Measurements from ENCODE around the gene RETREG3. TPM values are rescaled to one million over a fixed set of nuclear protein-coding genes. Genes with fewer than 3 reads are reported as not detected.
A peak's percentile ranks its signal among the peaks of the same experiment; 100 is the strongest.

Gene RETREG3
- total and polyA plus RNA-seq, 2 of the 13 experiments (the other 11 are each of a cell fraction or from before 2014, with no cell fraction given) = 47.0 to 55.8 TPM

DNA sequence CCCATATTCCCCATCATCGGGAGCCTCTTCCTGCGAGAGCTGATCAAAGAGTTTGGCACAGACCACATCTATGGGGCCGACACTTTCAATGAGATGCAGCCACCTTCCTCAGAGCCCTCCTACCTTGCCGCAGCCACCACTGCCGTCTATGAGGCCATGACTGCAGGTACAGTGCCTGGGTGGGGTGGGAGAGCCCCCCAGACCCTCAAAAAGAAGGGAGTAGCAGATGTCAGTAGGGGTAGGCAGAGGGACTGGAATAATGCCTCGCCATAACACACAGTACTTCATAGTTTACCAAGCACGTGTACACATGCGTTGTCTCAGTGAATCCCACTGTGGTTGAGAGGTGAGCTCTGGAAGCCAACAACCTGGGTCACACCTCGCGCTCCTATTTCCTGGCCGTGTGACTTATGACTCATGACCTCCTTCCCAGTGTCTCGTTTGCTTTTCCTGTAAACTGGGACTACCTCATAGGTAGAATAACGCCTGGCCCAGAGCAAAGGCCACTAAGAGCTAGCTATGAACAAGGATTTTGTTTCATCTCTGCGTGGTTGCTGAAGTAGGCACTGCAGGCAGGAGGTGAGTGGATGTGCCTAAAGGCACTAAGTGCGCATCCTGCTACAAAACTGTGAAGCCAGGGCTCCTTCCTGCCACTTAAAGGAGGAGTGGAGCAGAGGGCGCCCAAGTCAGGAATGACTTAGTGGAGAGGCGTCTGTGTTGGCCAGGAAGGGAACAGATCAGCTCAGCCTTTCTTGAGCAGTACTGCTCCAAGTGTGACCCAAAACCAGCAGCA is 67.9 kb downstream of the RETREG3 start (continued):
- TF ChIP-seq NKX3-1 (CRISPR knock-in tag; IDR thresholded peaks at IDR 0.05) = peak; percentile 56; the same call in 1 of the 2 replicates
- TF ChIP-seq MAX (IDR thresholded peaks at IDR 0.05) = peak; percentile 99
- 0 out of 2 replicates have a peak, but pooled peaks have one; percentile 41 for TF ChIP-seq ZNF567 (CRISPR knock-in tag; IDR thresholded peaks at IDR 0.05; ENCODE audit: borderline replicate concordance)
- TF ChIP-seq KLF15 (CRISPR knock-in tag; IDR thresholded peaks at IDR 0.05; ENCODE audit: borderline replicate concordance) = no peak
- 0 out of 2 replicates have a peak, but pooled peaks have one; percentile 40 for TF ChIP-seq ZIK1 (CRISPR knock-in tag; IDR thresholded peaks at IDR 0.05; ENCODE audit: borderline replicate concordance, low read depth)
- TF ChIP-seq, protein P1, sequence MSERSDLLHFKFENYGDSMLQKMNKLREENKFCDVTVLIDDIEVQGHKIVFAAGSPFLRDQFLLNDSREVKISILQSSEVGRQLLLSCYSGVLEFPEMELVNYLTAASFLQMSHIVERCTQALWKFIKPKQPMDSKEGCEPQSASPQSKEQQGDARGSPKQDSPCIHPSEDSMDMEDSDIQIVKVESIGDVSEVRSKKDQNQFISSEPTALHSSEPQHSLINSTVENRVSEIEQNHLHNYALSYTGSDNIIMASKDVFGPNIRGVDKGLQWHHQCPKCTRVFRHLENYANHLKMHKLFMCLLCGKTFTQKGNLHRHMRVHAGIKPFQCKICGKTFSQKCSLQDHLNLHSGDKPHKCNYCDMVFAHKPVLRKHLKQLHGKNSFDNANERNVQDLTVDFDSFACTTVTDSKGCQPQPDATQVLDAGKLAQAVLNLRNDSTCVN (CRISPR knock-in tag; IDR thresholded peaks at IDR 0.05; ENCODE audit: borderline replicate concordance) = peak; percentile 66; the same call in 1 of the 2 replicates
- TF ChIP-seq ZBTB3 (CRISPR knock-in tag; IDR thresholded peaks at IDR 0.05; ENCODE audit: borderline replicate concordance, low read depth) = peak; percentile 48; the same call in 1 of the 2 replicates
- no peak for TF ChIP-seq SRF (IDR thresholded peaks at IDR 0.05; ENCODE audit: low read depth, low read length)
- TF ChIP-seq ZFP1 (CRISPR knock-in tag; IDR thresholded peaks at IDR 0.05) = no peak; the same call in 1 of the 2 replicates
- 0 out of 2 replicates have a peak, but pooled peaks have one; percentile 1 for TF ChIP-seq ZNF33A (CRISPR knock-in tag; IDR thresholded peaks at IDR 0.05; ENCODE audit: borderline replicate concordance)
- TF ChIP-seq NR1H2 (CRISPR knock-in tag; IDR thresholded peaks at IDR 0.05; ENCODE audit: borderline replicate concordance, low read depth) = no peak
- TF ChIP-seq ZBTB44 (CRISPR knock-in tag; IDR thresholded peaks at IDR 0.05) = no peak
- TF ChIP-seq ZSCAN9 (CRISPR knock-in tag; IDR thresholded peaks at IDR 0.05; ENCODE audit: borderline replicate concordance) = peak; percentile 95; the same call in 1 of the 2 replicates
- TF ChIP-seq ZNF350 (CRISPR knock-in tag; IDR thresholded peaks at IDR 0.05; ENCODE audit: borderline replicate concordance, low read depth) = peak; percentile 66; the same call in 1 of the 2 replicates
- TF ChIP-seq ZBTB43 (CRISPR knock-in tag; conservative IDR thresholded peaks at IDR 0.05) = peak; percentile 94
- TF ChIP-seq ZNF263 (CRISPR knock-in tag; IDR thresholded peaks at IDR 0.05) = peak; percentile 12; the same call in 1 of the 2 replicates
- TF ChIP-seq TGIF2 (CRISPR knock-in tag; IDR thresholded peaks at IDR 0.05) = peak; percentile 73; the same call in 1 of the 2 replicates
- no peak for TF ChIP-seq NFATC3 (CRISPR knock-in tag; IDR thresholded peaks at IDR 0.05)
- TF ChIP-seq ZNF564 (CRISPR knock-in tag; IDR thresholded peaks at IDR 0.05) = peak; percentile 81; the same call in 1 of the 2 replicates
- TF ChIP-seq PITX1 (CRISPR knock-in tag; IDR thresholded peaks at IDR 0.05) = peak; percentile 74; the same call in 1 of the 2 replicates
- TF ChIP-seq MIXL1 (CRISPR knock-in tag; IDR thresholded peaks at IDR 0.05) = peak; percentile 89
- TF ChIP-seq ETV5 (CRISPR knock-in tag; IDR thresholded peaks at IDR 0.05; ENCODE audit: borderline replicate concordance) = peak; percentile 95
- no peak for TF ChIP-seq FOXP1 (IDR thresholded peaks at IDR 0.05)
- TF ChIP-seq FOXP1 (CRISPR knock-in tag; IDR thresholded peaks at IDR 0.05) = peak; percentile 73
- TF ChIP-seq MED1 (CRISPR knock-in tag; IDR thresholded peaks at IDR 0.05) = peak; percentile 94
- no peak for TF ChIP-seq HNRNPUL1 (IDR thresholded peaks at IDR 0.05; ENCODE audit: low read depth, low read length)
- 0 out of 2 replicates have a peak, but pooled peaks have one; percentile 50 for TF ChIP-seq SMAD3 (CRISPR knock-in tag; IDR thresholded peaks at IDR 0.05)
- no peak for TF ChIP-seq TCF7L2 (IDR thresholded peaks at IDR 0.05; ENCODE audit: low read depth, low read length)

Measured in HepG2 (cell line).